Activated CD4-positive, alpha-beta T cell treated with anti-CD3 and anti-CD28 coated beads for 4 hours (primary cell): Measurements from ENCODE around the gene EXOC7.

Experiments used
- DNase-seq, 2 donors: peaks; one replicate each; pipeline ENCODE4 v3.0.0-alpha.2; 2020

The EXOC7 gene

DNA sequence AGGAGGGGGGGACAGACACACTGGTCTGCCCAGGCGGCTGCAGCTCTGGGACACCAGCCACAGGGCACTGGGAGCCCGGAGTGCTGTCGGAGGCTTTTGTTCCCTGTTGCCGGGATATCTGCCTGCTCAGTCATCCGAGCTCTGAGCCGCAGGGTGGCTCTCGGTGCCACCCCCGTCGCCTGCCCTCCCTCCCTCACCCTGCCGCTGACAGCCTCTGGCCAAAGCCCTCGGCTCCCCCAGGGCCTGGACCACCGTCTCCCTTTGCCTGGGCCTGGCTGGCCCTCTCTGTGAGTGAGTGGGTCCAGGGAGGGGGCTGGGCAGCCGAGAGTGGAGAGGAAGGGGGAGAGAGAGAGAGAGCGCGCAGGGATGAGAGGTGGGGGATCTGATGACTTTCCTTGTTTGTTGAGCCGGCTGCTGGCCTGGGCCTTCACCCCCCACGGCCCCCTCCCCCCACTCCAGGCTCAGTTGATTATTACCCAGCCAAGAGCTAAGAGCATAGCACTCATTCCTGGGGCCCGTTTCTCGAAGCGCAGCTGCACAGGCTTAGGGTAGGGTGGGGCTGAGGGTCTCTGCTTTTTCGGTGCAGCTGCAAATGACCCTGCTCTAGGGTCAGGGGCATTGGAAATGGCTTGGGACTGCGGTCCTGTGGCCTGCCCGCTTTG, 34.8 kb upstream of the EXOC7 start:
- no peak for DNase-seq

DNA sequence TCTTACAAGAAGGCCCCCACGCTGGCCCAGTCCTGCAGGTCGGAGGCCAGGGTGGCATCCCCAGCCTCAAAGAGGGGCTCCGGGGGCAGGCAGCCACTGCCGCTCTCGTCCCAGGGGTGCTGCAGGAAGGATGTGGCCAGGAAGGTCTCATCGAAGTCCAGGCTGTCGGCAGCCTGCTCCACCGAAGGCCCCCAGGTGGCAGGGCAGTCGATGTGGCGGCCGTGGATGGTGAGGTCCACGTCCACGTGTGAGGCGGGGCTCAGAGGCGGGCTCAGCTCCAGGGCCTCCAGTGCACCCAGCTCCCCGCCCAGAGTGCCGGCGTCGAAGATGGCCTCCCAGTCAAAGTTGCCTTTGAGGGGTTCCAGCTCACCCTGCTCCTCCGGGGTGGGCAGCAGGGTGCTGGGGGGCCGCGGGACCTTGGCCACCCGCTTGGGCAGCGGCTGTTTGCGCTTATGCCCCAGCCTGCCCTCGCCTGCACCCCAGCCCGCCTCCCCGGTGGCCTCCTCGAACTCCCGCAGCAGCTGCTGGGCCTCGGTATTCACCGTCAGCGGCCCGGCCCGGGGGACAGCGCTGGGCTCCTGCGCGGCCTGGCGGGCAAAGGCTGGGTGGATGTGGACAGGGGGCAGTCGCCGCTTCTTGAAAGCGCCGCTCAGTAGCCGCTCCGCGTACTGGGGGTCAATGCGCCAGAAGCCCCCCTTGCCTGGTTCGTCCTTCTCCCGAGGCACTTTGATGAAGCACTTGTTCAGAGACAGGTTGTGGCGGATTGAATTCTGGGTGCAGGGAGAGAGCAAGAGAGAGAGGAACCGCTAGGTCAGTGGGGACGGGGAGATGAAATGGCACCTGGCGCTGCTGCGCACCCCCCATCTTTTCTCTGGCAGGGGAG, 34.0 kb upstream of the EXOC7 start:
- DNase-seq: no peak

DNA sequence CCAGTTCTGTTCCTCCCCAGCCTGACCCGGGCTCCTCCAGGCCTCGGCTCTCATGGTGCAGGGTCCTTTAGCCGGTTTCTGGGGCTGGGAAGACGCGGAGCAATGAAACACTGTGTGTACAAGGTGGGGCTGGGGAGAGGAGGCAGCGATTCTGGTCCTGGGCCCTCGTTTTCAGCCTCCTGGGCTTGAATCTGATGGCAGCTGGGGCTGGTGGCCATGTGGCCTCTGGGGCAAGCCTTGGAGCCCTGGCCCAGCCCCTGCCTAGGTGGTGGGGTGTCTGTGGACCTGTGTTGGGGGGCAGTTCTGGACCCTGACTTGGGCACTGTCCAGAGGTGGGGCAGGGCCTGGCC, 33.4 kb upstream of the EXOC7 start:
- DNase-seq: no peak

DNA sequence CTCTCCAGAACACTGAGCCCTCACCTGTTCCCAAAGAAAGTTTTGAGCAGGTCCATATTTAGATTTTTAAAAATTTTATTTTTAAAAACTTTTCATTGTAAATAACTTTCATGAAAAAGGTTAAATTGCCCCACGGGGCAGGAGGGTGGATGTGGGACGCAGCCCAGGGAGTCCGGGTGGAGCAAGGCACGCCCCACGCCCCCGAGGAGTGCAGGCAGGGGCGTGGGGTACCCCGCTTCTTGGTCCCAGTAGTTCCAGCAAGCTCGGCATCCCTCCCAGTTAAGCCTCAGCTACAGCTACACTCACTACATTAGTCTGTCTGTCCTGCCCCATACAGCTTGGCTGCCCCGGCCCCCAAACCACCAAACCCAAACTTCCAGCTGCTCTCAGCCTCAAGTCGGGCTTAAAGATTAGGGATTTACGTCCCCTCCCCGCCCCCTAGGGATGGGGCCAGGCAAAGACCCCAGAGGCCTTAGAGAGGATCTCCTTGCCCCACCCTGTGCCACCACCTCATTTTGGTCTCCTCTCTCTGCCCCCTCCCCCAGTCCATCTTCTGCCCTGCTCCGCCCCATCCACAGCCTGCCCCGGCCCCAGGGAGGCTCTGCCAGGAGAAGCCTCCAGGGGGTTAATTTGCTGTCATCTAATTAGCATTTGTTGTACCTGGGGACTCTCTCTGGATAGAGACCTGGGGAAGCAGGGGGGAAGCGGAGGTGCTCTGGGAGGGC, 32.9 kb upstream of the EXOC7 start:
- DNase-seq: no peak

DNA sequence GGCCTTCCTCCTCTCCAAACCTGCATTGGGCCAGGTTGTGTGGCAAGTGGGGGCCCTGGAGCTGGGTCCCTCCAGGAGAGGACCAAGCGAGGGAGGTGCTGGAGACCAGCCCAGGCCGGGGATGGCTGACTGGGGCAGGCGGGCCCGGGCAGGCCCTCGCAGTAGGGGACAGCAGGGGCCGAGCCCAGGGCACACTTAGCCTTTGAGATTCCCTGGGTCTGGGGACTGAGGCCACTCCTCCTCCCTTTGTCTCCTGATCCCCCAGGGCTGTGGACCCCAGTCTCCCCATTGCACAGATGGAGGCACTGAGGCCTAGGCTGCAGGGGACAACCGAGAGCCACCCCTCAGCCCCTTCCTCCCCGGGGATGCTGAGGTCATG, 32.2 kb upstream of the EXOC7 start:
- no peak for DNase-seq

DNA sequence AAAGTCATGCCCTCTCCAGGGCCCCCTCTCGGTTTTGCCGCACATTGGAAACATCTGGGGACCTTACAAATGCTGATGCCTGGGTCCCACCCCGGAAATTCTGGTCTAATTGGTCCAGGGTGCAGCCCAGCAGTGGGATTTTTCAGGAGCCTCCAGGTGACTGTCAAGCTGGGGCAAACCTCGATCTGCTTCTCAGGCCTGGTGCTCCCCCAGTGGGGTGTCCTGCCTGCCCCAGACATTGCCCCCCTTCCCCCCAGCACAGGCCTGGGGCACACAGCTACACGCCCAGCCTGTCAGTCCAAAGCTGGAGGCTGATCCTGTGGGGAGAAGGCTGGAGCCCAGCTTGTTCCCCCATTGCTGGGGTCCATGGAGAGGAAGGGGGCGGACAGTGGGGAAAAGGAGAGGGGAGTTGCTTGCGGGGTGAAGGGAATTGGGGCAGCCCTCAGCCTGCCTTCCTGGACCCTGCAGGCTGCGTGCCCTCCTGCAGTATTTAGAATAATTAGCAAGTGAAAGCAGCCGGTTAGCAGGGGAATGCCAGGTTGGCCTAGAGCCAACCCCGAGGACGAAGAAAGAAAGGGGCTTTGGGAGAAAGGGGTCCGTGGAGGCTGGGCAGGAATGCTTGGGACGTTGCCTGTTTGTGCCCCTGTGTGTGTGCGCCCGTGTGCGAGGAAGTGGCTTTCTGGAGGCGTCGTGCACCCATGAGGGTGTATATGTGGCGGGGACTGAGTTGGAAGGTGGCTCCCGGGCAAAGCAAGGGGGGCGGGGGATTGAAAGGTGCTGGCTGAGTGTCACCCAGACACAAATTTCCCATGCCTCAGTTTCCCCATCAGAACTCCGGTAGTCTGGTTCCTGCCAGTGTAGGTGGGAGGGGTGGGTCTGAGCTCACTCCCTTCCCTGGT, 31.6 kb upstream of the EXOC7 start:
- DNase-seq: no peak

DNA sequence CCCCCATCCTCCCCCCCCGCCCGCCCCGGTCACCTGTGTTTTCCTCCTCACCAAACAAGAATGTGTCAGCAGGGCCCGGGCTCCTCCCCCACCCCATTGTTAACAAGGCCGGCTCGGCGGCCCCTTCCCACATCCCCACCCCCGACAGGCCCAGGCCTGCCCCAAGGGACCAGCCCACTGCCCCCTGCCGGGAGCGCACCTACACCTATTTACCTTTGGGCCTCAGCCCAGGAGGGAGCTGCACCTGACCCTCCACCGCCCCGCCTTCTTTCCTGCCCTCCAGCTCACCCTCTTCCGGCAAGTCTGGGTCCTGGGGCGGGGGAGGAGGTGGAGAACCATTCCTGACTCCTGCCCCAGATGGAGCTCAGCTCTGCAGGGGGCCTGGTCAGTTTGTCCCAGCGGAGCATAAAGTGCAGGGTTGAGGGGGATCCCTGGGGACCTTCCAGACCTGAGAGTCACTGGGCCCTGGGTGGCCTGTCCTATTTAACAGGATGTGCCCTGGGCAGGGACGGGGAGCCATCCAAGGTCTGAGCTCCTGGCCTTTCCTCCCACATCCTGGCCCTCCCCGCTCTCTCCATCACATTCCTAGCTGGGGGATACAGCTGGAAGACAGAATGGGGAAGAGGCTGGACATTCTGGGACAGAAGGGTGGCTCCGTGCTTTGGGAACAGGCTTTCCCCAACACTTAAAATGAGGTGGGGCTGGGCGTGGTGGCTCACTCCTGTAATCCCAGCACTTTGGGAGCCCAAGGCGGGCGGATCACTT, 29.2 kb upstream of the EXOC7 start:
- DNase-seq: no peak

DNA sequence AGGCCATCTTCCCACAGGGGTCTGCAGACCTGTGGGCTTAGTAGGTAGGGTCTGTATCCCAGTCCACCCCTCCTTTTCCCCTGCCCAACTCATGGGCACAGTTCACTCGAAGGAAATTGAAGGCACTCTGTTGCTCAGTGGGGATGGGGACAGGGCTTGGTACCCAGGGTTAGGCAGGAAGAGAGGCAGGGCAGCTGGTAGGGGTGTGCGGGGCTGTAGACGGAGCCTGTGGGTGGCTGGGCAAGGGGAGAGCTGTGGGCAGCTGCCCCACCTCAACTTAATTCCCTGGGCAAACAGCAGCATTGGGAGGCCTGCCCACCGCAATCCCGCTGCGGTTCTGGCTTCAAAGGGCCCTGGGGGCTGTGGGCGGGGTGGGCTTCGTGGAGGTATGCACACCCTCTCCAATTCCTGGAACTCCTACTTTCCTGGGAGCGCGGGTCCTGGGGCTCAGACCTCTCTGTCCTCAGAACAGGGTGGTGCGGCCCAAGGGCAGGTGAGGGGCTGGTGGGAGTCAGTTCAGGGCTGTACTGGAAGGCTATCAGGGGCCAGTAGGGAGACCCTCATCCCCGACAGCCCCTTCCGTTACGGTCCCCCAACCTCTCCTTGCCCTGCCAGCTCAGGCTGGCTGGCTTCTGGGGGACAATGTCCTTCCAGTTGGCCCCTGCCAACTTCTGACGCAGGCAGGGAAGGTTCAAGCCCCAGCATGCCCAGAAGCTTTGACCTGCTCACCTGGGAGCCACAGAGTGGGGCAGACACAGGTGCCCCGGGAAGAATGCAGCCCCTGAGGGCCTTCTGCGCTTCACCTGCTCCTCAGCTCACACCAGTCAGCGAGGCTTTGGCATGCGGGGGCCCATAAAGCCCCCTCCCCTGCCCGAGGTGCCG, 28.3 kb upstream of the EXOC7 start:
- no peak for DNase-seq

DNA sequence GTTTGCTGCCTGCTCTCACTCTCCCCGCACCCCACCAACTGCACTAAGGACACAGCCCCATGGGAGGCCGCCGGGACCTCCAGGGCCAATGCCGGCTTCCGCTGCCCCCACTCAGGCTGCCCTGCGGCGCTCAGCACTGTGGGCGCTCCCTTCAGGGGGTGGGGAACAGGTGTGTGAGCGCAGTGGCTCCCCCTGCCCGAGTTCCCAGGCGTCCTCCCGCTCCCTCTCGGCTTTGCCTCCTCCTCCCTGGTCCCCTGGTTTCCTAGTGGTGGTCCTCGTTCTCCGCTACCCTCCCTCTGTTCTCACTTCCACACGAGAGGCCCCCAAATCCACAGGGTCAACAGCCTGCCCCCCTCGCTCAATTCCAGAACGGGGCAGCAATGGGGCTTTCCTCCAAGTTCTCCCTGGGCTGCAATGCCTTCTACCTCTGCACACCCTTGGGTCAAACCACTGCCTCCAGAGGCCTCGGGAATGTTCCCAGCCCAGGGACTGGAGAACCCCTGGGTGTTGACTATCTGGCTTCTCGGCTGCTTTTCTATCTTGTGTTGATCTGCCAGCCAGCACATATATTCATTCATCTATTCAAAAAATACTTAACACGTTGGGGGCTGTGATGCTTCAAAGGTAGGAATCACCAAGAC, 27.6 kb upstream of the EXOC7 start:
- no peak for DNase-seq

DNA sequence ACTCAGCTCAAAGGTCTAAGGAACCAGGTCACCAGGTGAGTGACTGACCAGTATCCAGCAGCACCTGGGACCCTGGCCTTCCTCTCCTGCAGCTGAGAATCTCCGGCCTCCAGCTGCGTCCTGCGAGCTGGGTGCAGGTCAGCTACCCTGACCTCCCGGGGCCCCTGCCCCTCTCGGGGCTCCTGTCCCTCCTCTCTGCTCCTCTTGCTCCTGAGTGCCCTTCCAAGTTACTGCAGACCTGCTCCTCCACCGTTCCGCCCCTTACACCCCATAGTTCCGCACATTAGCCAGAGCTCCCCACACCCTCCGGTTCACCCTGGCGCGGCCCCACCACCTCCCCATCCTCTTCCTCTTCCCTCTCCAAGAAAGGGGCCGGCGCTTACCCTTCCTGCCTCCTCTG, 26.9 kb upstream of the EXOC7 start:
- DNase-seq: no peak

DNA sequence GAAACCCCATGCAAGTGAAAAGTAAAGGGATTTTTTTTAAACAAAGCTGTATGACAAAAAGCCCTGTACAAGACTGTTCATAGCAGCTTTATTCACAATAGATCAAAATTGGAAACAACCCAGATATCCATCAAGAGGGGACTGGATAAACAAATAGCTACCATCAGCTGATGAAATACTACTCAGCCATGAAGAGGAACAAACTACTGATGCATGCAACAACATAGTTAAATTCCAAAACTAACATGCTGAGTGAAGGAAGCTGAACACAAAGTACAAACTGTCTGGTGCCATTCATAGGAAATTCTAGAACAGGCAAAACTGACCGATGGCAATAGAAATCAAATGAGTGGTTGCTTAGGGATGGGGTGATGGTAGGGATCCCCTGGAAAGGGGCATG, 22.3 kb upstream of the EXOC7 start:
- no peak for DNase-seq

DNA sequence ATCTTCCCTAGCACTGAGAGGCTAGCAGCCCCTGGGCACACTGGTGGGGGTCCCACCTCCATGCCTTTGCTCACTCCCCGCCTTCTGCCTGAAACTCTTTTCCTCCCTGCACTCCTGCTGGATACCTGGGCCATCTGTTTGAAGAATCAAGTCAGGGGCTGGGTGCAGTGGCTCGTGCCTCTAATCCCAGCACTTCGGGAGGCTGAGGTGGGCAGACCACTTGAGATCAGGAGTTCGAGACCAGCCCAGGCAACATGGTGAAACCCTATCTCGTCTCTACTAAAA, 21.7 kb upstream of the EXOC7 start:
- no peak for DNase-seq

DNA sequence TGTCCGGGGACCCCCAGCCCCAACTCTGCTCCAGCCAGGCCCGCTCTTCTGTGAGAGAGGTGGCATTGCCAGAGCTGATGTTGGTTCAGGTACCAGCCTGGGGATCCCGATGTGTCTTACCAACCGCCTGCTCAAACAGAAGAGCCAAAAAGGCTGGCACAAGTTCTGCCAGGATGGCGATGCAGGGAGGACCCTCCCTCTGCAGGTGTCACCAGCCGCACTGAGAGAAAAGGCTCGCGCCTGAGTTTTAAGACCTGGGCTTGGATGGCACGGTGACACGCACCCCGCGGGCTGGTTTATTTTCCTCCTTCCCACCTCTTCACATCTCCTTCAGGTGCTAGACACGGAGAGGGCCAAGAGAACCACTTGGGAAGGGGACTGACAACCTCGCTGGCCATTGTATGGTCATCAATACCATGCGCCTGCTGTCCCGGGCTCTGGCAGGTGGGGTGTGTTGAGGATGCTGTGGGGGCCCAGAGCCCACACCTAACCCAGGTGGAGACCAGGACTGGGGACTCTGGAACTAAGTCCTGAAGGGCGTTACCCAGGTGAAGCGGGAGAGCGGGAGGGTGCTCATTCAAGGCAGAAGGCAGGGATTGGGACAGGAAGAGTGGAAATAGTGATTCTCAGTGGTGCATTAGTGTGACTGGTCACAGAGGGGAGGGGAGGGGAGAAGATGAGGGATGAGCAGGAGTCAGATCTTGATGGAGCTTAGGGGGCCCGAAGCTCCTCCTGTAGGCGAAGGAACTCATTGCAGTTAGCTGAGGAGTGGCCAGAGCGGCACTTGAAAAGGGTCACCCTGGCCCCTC, 21.2 kb upstream of the EXOC7 start:
- DNase-seq: no peak

DNA sequence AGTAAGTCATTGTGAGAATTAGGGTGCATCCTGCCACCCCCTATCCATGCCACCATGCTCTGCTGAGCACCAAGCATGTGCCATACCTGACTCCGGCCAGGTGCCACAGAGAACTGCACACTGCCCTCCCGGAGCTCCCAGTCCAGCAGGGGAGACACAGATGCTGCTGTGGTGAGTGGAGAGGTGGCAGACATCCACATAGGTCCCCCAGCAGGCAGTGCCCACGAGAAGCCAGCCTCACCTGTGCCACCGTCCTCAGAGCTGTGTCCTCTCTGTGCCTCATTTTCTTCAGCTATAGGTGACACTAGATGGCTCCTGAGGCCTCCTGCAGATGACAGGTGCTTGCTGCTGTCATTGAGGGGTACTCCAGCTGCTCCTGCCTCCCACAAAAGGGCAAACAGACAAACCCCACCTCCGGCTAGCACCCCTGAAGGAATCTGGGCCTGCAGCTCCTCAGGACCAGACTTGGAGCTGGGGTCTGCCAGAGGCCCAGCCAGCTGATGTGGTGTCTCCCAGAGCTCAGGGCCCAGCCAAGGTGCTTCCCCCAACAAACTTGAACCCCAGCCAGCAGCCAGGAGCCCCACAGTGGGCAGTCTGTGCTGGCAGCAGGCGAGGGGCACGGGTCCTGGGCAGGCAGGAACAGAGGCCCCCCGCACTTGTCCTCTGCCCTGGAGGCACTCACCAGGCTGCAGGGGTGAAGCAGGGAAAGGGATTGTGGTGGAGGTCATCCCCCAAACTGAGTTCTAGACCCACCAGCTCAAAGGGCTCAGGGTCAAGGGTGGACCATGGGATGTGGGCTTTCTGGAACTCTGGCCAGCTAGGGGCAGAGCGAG, 20.4 kb upstream of the EXOC7 start:
- DNase-seq: no peak

DNA sequence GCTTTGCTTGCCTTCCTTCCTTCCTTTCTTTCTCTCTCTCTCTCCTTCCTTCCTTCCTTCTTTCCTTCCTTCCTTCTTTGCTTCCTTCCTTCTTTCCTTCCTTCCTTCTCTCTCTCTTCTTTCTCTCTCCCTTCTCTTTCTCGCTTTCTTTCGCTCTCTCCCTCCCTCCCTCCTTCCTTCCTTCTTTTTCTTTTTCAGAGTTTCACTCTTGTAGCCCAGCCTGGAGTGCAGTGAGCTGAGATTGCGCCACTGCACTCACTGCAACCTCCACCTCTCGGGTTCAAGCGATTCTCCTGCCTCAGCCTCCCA, 19.6 kb upstream of the EXOC7 start:
- no peak for DNase-seq

DNA sequence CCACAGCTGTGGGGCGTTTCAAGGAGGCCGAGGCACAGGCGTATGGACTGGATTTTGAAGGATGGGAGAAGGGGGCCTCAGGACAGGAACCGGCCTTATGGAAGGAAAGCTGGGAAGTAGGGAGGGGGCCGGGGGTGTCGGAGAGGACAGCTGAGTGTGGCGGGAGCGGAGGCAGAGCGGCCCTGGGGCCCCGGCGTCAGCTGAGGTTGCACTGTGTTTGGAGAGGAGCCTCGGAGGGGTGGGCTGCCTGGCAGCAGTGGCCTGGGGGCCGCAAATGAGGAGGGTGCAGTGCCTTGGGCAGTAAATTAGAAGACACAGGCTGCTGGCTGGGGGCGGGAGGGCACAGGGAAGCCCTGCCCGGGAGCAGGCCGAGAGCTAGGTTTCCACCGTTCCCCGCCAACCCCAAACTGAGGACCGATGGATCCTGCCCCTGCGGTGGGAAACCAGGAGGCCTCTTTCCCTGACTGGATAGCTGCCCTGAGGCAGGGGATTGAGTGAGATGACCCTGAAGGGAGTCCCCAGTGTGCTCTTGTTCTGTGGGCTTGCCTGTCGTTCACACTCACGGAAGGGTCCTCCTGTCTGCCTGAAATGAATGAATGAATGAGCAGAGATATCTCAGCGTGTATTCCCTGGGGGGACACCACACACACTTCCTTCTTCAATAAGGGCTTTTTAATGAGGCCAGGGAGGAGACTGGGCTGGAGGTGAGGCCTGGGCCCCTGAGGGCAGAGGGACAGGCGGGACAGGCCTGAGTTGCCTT, 19.0 kb upstream of the EXOC7 start:
- DNase-seq: no peak

DNA sequence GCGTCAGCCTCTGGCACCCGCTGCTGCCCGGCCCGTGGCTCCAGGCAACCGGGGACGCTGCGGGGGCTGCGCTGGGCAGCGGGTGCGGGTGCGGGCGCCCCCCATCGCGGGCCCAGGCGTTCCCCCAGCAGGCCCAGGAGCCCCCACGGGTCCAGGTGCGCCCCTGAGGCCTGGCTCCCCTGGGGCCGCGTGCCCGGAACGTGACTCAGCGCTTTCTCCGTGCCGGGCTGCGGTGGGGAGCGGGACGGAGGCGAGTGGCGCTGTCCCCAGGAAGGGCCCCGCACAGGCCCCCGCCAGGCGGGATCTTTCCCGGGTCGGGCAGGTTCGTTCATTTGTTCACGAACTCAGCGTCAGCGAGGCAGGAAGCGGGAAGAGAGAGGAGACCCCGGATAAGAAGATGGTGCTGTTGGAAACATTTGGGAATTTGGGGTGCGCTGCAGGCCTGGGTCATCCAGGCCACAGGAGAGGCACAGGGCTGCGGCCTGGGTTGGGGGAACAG, 18.4 kb upstream of the EXOC7 start:
- DNase-seq: peak in 1 of 2 donors; percentile 22

DNA sequence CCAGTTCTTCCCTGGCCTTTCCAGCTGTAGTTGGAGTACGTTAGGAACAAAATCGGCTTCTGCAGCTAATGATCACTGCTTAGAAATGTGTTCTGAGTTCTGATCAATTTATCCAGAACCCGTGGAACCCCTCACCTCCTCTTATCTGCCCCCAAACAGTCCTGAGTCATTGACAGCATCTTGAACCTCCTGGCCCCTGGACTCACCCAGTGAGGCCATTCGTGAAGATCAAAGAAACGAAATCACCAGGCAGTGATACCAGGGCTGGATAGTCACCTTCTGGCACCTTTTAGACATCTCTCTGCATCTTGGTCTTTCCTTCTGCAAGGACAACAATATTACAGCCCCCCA, 17.0 kb upstream of the EXOC7 start:
- no peak for DNase-seq
